Activated T-helper 2 cell treated with anti-CD3 and anti-CD28 coated beads, Interferon-gamma antibody, Interleukin-2, Interleukin-4, amounts not matched to agents 10 μg/mL and 5 μg/mL and 100 μg/mL, durations not matched to agents 14 hours and 24 hours and 36 hours (primary cell): ENCODE data around the gene SH3PXD2B. TPM values are rescaled to one million over a fixed set of nuclear protein-coding genes. Genes with fewer than 3 reads are reported as not detected.

Experiments used
- DNase-seq: peaks from one replicate; pipeline ENCODE4 v3.0.0; 2021; ENCODE audit warnings: low spot score
- H3K27ac Mint-ChIP-seq: one replicate; pipeline ENCODE4 v1.8.0; 2021; ENCODE audit warnings: mixed read lengths
- H3K27me3 Mint-ChIP-seq: one replicate; pipeline ENCODE4 v1.8.0; 2021; ENCODE audit warnings: low read depth, mixed read lengths
- H3K36me3 Mint-ChIP-seq: one replicate; pipeline ENCODE4 v1.8.0; 2021; ENCODE audit warnings: low read depth, mixed read lengths
- H3K4me1 Mint-ChIP-seq: one replicate; pipeline ENCODE4 v1.8.0; 2021; ENCODE audit warnings: low read depth, mixed read lengths
- H3K4me3 Mint-ChIP-seq: one replicate; pipeline ENCODE4 v1.8.0; 2021; ENCODE audit warnings: low read depth, mild to moderate bottlenecking, moderate library complexity, mixed read lengths
- H3K9me3 Mint-ChIP-seq: one replicate; pipeline ENCODE4 v1.8.0; 2021; ENCODE audit warnings: mixed read lengths
- intact Hi-C: fragments of 100-400 bp; cut with micrococcal nuclease; formaldehyde crosslinking; loops from one replicate; pipeline ENCODE4 v1.15.1; 2023
- total RNA-seq: library from RNA; stranded (reverse); gene quantifications from 2 replicates; pipeline ENCODE4 v1.2.3, GENCODE V29; 2022

Gene SH3PXD2B
- total RNA-seq, 1 donor from 2014 or later = 0.11 TPM

DNA sequence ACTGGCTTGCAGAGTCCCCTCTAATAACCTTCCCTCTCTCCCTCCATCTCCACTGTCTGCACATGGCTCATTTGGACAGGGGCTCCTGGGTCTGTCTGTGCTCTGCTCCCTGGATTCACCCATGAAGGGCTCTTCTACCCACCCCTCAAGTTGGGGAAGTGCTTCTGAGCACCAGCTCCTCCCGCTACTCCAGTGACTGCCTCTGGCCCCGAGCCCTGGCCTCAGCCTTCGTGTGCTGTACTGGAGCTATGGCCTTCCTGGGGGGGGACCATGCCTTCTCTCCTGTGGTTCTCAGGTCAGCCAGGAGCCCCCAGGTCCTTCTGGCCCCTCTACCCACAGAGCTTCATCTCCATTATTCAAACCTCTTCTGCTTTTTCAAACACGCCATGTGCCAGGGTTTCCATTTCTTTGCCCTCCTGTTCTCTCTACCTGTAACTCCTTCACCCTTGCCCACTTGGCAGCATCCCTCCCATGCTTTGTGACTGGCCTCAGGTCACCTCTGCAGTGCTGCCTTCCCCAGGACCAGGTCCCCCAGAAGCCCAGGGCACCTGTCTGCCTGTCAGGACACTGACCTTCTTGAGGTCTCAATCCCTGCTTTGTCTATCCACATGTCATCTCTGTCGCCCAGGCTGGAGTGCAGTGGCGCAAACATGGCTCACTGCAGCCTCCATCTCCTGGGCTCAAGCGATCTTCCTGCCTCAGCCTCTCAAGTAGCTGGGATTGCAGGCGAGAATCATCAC, 9.5 kb downstream of the SH3PXD2B start:
- H3K4me1 Mint-ChIP-seq = peaks cover 10% of the 10 kb centered on the region
- no peak overlapping the region for H3K27ac Mint-ChIP-seq
- H3K9me3 Mint-ChIP-seq = no peaks in the 10 kb centered on the region
- intact Hi-C loops = no loop called here
- no peaks in the 10 kb centered on the region for H3K36me3 Mint-ChIP-seq
- no peak for DNase-seq
- peaks cover 30% of the 10 kb centered on the region for H3K27me3 Mint-ChIP-seq
- H3K4me3 Mint-ChIP-seq = no peak overlapping the region

DNA sequence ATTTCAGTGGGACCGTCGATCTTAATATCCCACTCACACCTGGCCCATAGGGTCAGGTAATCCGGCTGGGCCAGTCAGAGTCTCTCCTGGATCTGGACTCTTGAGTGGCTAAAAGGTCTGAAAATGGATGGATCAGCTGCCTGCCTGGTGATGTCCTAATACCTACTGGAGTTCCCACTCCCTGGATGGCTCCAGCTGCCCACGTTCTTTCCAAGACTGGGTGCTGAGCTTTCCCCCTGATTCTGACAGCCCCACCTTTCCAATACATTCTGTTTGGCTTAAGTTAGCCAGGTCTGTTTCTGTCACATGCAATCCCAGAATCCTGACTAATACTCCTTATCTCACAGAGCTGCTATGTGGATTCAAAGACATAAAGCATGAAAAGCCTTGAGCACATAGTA, 10.2 kb downstream of the SH3PXD2B start:
- no peak for DNase-seq
- H3K9me3 Mint-ChIP-seq = no peaks in the 10 kb centered on the region
- peaks cover 10% of the 10 kb centered on the region for H3K4me1 Mint-ChIP-seq
- H3K36me3 Mint-ChIP-seq = no peaks in the 10 kb centered on the region
- no peak overlapping the region for H3K4me3 Mint-ChIP-seq
- intact Hi-C loops = no loop called here
- no peak overlapping the region for H3K27ac Mint-ChIP-seq
- peaks cover 23% of the 10 kb centered on the region for H3K27me3 Mint-ChIP-seq

DNA sequence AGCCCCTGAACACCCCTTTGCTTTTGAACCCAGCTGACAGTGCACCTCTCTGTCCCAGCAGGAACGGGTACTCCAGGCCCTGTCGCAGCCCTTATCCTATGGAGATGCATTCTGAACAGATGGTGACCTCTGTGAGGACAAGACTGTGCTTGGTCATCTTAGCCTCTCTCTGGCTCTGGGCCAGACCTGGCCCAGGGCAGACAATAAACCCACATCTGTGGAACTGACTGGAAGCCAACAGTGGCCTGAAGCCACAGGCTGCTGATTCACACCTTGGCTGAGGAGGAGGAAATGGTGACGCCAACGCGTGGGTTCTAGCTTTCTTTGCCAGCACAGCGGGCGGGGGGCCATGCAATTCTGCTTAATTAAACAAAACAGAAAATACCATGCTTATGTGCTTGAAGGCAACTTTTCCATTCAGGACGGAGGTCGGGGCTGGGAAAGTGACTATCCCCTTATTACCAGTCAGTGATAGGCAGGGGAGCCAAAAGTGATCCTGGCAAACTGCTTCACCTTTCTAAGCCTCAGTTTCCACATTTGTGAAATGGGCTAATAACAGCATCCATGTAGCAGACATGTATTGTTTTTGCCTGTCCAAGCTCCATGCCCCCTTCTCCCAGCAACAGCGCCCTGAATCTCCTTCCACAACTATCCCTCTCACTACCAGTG, 10.8 kb downstream of the SH3PXD2B start:
- Mint-ChIP-seq H3K27me3 (peaks cover 23% of the 10 kb centered on the region), H3K36me3 (no peaks in the 10 kb centered on the region), H3K4me1 (peaks cover 10% of the 10 kb centered on the region), H3K9me3 (no peaks in the 10 kb centered on the region), H3K4me3 (no peak overlapping the region), H3K27ac (no peak overlapping the region)
- intact Hi-C loops = loop anchor here (1.0 kb wide), 1 partner anchor 31 kb away; no protein-coding TSS in a partner anchor
- no peak for DNase-seq

DNA sequence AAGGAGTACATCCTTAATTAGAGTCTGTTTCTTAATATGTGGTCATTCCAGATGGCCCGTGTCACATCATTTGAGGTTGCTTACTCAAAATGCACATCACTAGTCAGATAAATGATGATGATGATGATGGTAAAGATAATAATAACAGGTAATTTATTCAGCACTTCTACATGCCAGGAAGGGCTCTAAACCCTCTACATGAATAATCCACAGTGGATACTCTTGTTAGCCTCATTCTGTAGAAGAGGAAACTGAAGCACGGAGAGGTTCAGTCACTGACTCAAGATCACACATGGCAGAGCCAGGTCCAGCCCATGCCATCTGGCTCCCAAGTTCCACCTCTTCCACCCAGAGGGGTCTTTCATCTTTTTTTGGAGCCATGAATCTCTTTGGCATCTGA, 11.7 kb downstream of the SH3PXD2B start:
- intact Hi-C loops = no loop called here
- no peaks in the 10 kb centered on the region for H3K9me3 Mint-ChIP-seq
- peaks cover 22% of the 10 kb centered on the region for H3K27me3 Mint-ChIP-seq
- H3K36me3 Mint-ChIP-seq = no peaks in the 10 kb centered on the region
- no peak for DNase-seq
- H3K4me1 Mint-ChIP-seq = peaks cover 10% of the 10 kb centered on the region
- H3K4me3 Mint-ChIP-seq = no peak overlapping the region
- H3K27ac Mint-ChIP-seq = no peak overlapping the region

DNA sequence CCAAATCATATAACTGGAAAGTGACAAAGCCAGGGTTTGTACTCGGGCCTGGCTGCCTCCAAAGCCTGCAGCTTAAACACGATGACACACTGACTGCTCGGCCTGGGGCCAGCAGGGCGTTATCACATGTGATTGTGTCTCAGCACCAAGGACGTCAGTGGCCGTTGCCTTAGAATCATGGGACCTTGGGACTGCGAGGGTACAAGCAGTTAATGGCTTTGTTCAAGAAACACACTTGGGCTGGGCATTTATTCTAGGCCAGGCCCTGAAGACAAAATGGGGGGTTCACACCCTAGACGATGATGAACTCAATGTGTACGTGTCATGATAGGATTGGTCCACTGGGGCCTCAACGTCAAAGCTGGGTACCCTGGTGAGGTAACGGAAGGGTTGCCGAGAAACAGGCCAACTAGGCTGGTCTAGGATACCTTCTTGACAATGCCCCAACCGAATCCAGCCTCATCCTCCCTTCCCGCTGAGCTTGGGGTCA, 13.0 kb downstream of the SH3PXD2B start:
- Mint-ChIP-seq H3K27me3 (peaks cover 17% of the 10 kb centered on the region), H3K27ac (no peak overlapping the region), H3K4me3 (no peak overlapping the region), H3K4me1 (peaks cover 10% of the 10 kb centered on the region), H3K36me3 (no peaks in the 10 kb centered on the region), H3K9me3 (no peaks in the 10 kb centered on the region)
- DNase-seq = no peak
- intact Hi-C loops = no loop called here

DNA sequence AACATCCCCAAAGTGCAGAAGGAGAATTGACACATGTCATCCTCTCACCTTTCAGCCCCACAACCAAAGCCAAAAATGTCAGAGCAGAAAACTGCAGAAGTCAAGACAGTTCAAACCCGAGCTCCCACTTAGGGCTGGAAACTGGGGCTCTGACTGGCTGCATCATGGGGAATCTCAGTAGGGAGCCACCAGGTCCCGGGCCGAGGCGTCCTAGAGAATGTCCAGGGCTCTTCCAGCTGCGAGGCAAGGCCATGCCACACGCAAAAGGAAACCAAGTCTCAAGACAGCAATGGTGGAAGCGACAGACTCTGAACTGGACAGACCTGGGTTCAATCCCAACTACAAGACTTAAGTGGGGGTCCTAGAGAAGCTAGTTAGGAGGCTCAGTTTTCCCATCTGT, 13.8 kb downstream of the SH3PXD2B start:
- Mint-ChIP-seq H3K36me3 (no peaks in the 10 kb centered on the region), H3K4me3 (no peak overlapping the region), H3K4me1 (peaks cover 10% of the 10 kb centered on the region), H3K27me3 (peaks cover 15% of the 10 kb centered on the region), H3K27ac (no peak overlapping the region), H3K9me3 (no peaks in the 10 kb centered on the region)
- no peak for DNase-seq
- intact Hi-C loops = no loop called here

DNA sequence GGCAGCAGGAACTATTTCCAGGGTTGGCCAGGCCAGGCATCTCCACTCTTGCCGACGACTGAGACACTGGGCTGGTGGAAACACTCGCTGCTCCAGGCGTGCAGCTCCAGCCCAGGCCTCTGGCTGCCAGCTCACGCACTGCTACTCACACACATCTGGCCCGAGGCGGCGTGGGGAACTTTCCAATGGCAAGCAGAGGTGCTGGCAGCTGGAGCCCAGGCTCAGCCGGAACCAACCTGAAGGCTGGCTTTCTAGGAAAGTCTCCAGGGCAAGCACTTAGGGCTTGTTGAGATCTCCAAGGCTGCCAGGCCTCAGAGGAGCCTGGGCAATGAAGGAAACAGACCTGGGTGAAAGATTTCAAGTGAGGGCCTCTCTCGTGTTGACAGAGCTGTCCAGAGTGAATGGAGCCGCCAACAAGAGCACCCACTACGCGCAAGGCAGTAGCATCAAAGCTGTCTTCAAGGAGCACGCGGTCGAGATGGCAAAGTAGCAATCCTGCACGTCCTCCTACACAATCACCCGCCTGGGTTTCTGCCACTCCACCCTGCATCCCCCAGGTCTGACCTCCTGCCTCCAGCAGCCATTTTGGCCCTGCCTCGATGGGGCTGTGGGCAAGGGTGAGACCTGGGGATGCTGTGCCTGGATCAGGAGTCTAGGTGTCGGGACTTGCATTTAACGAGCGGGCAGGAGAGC, 14.4 kb downstream of the SH3PXD2B start:
- intact Hi-C loops = no loop called here
- no peak overlapping the region for H3K4me3 Mint-ChIP-seq
- H3K36me3 Mint-ChIP-seq = no peaks in the 10 kb centered on the region
- H3K9me3 Mint-ChIP-seq = no peaks in the 10 kb centered on the region
- H3K4me1 Mint-ChIP-seq = peaks cover 10% of the 10 kb centered on the region
- no peak overlapping the region for H3K27ac Mint-ChIP-seq
- no peak for DNase-seq
- peaks cover 12% of the 10 kb centered on the region for H3K27me3 Mint-ChIP-seq

DNA sequence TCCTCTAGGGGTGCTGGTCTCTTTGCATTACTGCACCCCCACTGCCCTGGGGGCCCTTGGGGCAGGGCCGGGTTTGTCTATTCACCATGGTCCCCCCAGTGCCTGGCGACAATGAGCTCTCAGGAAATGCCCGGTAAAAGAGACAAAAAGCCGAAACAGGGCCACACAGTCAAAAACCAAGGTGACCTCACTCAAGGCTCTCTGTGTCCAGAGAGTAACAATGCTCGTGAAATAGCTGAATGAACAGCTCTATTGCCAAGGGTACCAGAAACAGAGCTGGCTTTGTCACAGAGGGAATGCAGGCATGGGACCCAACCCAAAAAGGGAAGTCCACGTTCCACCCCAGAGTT, 16.0 kb downstream of the SH3PXD2B start:
- H3K4me1 Mint-ChIP-seq = peaks cover 4% of the 10 kb centered on the region
- intact Hi-C loops = no loop called here
- DNase-seq = no peak
- no peaks in the 10 kb centered on the region for H3K9me3 Mint-ChIP-seq
- peaks cover 6% of the 10 kb centered on the region for H3K27me3 Mint-ChIP-seq
- no peak overlapping the region for H3K27ac Mint-ChIP-seq
- H3K4me3 Mint-ChIP-seq = no peak overlapping the region
- no peaks in the 10 kb centered on the region for H3K36me3 Mint-ChIP-seq

DNA sequence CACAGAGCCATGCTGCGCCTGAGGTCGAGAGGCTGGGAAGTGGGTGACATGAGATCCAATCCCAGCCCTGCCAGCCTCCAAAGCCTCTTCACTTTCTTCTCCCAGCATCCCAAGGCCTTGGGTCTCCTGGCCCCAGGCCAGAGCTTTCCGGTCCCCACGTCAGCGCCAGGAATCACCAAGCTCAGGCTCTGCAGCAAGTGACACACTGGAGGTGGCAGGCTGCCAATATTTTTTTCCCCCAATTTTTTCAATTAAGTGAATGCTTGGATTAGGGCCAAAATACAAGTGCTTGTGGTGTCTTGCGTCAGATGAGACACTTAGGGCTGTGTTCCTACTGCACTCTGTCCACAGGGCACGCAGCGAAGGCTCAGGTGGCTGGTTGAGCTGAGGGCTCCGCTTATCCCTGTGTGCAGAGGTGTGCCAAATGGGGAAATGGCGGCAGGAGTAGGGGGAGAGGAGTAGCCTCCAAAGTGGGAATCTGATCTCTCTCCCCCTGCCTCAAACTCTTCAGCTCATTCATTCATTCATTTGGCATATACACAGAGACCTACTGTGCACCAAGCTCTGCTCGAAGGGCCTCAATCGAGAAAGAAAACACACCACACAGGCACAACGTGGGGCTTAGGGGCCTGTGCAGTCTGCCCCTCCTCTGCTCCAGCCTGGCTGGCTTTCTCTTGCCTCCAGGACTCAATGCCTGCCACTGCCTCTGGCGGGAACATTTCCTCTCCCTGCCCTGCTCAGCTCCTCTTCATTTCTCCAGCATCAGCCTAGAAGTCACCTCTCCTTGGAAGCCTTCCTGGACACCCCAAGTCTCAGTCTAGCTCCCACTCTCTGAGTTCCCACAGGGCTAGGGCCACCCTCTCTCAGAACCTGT, 16.6 kb downstream of the SH3PXD2B start:
- no peaks in the 10 kb centered on the region for H3K36me3 Mint-ChIP-seq

DNA sequence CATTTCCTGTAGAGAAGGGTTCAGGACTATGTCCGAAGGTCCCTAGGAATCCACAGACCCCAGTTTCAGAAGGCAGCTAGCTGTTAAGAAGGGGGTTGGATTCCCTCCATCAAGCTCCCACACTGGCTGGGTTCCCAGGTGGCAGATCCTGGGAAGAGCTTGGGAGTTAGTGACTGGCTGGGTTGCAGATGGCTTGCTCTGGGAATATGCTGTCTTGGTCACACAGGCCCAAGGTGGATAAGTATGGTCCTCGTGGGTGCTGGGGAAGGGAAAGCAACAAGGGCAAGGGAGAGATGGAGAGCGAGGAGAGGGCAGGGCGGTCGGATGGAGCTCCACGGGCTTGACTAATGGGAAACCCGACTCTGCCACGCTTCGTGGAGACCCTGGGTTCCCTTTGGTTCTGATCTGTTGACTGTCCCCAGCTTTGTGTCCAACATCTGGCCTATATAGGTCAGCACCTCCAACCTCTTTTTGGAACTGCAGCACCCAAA, 17.4 kb downstream of the SH3PXD2B start:
- Mint-ChIP-seq H3K4me1 (no peaks in the 10 kb centered on the region), H3K9me3 (no peaks in the 10 kb centered on the region), H3K27ac (no peak overlapping the region), H3K4me3 (no peak overlapping the region), H3K27me3 (peaks cover 4% of the 10 kb centered on the region), H3K36me3 (no peaks in the 10 kb centered on the region)
- no peak for DNase-seq
- intact Hi-C loops = no loop called here

More for the DNA sequence above, 16.6 kb downstream of the SH3PXD2B start:
- Mint-ChIP-seq H3K9me3 (no peaks in the 10 kb centered on the region), H3K4me3 (no peak overlapping the region), H3K27ac (no peak overlapping the region), H3K4me1 (peaks cover 2% of the 10 kb centered on the region), H3K27me3 (peaks cover 6% of the 10 kb centered on the region)
- intact Hi-C loops = no loop called here
- DNase-seq = no peak

DNA sequence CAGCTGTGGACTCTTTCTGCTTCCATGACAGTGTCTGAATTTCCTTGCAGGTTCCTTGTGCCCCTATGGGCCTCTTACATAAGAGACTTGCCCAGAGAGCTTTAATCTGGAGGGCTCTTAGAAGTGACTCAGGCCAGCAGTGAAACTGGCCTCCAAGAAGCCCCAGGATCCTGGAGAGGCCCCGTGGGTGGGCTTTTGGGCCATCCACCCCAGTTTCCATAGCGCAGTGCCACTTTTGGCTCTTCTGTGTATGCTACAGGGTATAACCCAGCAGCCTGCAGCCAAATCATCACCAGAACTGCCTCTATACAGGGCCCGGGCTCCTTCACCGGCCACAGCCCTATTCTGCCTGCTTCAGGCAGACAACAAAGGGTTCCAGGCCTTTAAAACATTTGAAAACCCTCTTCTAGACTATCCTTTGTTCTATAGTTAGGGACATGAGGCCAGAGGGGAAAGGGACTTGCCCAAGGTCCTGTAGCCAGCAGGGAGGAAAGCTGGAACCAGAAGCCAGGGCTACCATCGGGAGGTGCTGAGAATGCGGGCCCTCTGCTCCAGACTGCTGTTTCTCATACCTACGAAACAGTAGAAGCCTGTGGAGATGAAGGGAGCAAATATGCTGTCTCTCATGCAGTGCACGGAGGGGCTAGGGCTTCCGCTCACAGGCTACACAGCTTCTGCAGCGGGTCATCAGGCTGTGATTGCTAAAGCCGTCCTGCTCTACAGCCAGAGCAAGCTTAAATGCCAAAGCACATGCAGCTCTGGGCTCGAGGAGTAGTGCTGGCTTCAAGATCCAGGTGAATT, 18.0 kb downstream of the SH3PXD2B start:
- intact Hi-C loops = no loop called here
- H3K36me3 Mint-ChIP-seq = no peaks in the 10 kb centered on the region
- no peak overlapping the region for H3K27ac Mint-ChIP-seq
- DNase-seq = no peak
- peaks cover 4% of the 10 kb centered on the region for H3K27me3 Mint-ChIP-seq
- H3K9me3 Mint-ChIP-seq = no peaks in the 10 kb centered on the region
- H3K4me1 Mint-ChIP-seq = no peaks in the 10 kb centered on the region
- no peak overlapping the region for H3K4me3 Mint-ChIP-seq
